Measurements from ENCODE around the gene PRRC2B. TPM values are rescaled to one million over a fixed set of nuclear protein-coding genes. Genes with fewer than 3 reads are reported as not detected.
A peak's percentile ranks its signal among the peaks of the same experiment; 100 is the strongest.
"Not testable (repeated sequence)": the region's sequence is repeated elsewhere in the genome, so short reads cannot be mapped to it uniquely, and the experiment has no call there.

PRRC2B gene
- total RNA-seq, 2 experiments from 2014 or later, result 215 to 216 TPM

DNA sequence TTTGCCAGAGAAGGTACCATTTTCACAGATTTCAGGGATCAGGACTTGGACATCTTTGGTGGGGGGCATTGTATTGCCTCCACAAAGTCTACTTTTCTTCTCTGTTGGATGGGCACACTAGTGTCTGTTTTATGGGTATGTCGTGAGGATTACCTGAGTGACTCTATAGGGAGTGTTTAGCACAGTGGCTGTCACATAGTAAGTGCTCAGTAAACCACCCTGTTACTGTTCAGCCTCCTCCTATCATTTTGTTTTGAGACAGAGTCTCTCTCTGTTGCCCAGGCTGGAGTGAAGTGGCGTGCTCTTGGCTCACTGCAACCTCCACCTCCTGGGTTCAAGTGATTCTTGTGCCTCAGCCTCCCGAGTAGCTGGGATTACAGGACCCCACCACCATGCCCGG lies 2.4 kb upstream of the PRRC2B start:
- peaks cover 18% of the 10 kb centered on the region for H3K36me3 Mint-ChIP-seq (ENCODE audit: low read depth)
- ChIA-PET POLR2A (no interaction called here), CTCF (no interaction called here)
- DNase-seq (no peak), ATAC-seq (no peak)
- no peak overlapping the region for H3K4me3 Mint-ChIP-seq
- peaks cover 27% of the 10 kb centered on the region for H3K4me1 Mint-ChIP-seq (ENCODE audit: low read depth)
- H3K27ac Mint-ChIP-seq, result no peak overlapping the region
- peaks cover 5% of the 10 kb centered on the region for H3K27me3 Mint-ChIP-seq (ENCODE audit: low read depth)
- H3K9me3 Mint-ChIP-seq (ENCODE audit: insufficient read depth), result no peaks in the 10 kb centered on the region

DNA sequence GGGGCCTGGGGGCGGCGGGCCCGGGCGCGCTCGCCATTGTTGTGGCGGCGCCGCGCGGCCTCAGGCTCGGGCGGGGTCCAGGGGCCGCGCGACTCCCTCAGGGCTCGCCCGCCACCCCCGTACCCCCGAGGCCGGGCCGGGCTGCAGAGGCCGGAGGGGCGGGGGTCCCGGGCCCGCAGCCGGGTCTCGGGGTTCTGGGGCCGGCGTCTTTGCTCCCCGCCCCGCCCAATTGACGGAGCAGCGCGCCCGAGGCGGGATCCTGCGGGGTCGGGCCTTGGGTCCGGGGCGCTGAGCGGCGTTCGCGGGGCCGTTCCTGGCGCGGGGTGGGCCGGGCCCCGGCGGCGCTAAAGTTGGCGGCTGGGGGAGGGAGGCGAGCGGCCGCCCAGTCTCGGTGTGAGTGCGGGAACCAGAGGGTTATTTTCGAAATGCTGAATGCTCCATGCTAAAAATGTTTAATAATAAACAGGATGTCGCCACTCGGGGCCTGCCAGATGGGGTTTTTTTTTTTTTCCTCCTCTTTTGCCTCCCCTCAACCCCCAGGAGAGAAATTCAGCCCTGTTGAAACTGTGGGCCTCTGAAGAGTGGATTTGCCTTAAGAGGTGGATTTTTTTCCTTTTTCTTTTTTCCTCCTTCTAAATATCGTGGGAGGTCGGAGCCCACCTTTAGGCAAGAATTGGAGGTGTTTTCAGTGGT lies 724 bp downstream of the PRRC2B start:
- ATAC-seq (peak; percentile 25), DNase-seq (peak; percentile 62)
- H3K9me3 Mint-ChIP-seq (ENCODE audit: insufficient read depth), result no peaks in the 10 kb centered on the region
- ChIA-PET POLR2A (interaction anchor here (0.6 to 1.5 kb wide), 6 partner anchors 11 to 1986 kb away, joined by 3 to 5 read pairs (median 4); no protein-coding TSS in a partner anchor), CTCF (interaction anchor here (0.7 to 1.5 kb wide), 2 partner anchors 10 to 106 kb away, joined by 3 to 4 read pairs; no protein-coding TSS in a partner anchor)
- peak overlapping the region; percentile 84 for H3K27ac Mint-ChIP-seq
- peaks cover 57% of the 10 kb centered on the region for H3K4me1 Mint-ChIP-seq (ENCODE audit: low read depth)
- H3K36me3 Mint-ChIP-seq (ENCODE audit: low read depth), result peaks cover 28% of the 10 kb centered on the region
- peaks cover 5% of the 10 kb centered on the region for H3K27me3 Mint-ChIP-seq (ENCODE audit: low read depth)
- peak overlapping the region; percentile 97 for H3K4me3 Mint-ChIP-seq

DNA sequence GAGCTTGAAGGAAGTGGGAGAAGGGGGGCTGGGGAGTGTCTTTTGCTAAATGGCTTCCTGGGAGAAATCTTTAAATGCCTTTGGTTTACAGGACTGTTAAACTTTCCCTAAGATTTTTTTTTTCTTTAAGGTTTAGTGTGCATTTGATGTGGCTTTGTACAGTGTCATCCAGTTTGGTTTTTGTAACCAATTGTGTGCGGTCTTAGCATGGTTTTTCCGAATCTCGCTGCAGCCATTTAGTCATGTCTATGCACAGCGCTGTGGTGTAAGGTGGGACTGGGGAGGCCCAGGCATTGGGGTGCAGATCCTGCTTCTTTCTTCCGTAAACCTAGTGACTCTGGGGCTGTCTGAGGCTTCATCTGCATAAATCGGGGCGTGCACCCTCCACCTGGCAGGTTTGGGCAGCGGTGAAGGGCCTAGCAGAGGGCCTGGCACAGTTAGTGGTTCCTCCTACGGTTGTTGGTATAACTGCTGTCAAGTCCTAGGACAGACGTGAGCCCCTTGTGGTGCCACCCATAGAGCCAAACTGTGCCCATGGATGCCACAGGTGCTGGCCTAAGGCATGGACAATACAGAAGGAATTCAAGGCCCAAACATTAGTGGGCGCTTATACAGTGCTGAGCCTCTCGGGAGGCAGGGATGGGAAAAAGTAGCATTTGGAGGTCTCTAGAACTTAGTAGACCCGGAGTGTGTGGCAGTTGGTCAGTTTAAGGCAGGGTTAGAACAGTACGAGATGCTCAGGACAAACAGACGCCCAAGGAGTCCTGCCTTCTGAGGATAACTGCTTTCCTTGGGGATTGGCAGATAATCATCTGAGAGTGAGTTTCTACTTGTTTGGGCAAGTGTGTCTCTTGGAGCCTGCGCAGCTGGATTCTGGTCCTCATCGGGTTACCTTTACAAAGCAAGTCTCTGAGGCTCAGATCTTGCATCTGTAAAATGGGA lies 1.5 kb downstream of the PRRC2B start:
- peak overlapping the region; percentile 84 for H3K27ac Mint-ChIP-seq
- CTCF ChIA-PET, result interaction anchor here (0.7 to 3.9 kb wide), 3 partner anchors 10 to 105 kb away, joined by 3 to 33 read pairs (median 4); no protein-coding TSS in a partner anchor
- H3K36me3 Mint-ChIP-seq (ENCODE audit: low read depth), result peaks cover 34% of the 10 kb centered on the region
- POLR2A ChIA-PET, result interaction anchor here (0.6 to 2.2 kb wide), 7 partner anchors 10 to 1987 kb away, joined by 3 to 10 read pairs (median 4); no protein-coding TSS in a partner anchor
- DNase-seq (peak; percentile 87), ATAC-seq (peak; percentile 67)
- H3K4me3 Mint-ChIP-seq, result peak overlapping the region; percentile 97
- H3K9me3 Mint-ChIP-seq (ENCODE audit: insufficient read depth), result no peaks in the 10 kb centered on the region
- H3K27me3 Mint-ChIP-seq (ENCODE audit: low read depth), result peaks cover 5% of the 10 kb centered on the region
- H3K4me1 Mint-ChIP-seq (ENCODE audit: low read depth), result peaks cover 66% of the 10 kb centered on the region

GRCh38 chr9:131396099-131396479 lies 2.2 kb downstream of the PRRC2B start:
- H3K9me3 Mint-ChIP-seq (ENCODE audit: insufficient read depth); ATAC-seq; DNase-seq; H3K27me3 Mint-ChIP-seq (ENCODE audit: low read depth): not testable (repeated sequence)
- peak overlapping the region; percentile 84 for H3K27ac Mint-ChIP-seq
- peak overlapping the region; percentile 97 for H3K4me3 Mint-ChIP-seq
- CTCF ChIA-PET, result interaction anchor here (0.9 to 3.9 kb wide), 7 partner anchors 9 to 46 kb away, joined by 3 to 33 read pairs (median 4); no protein-coding TSS in a partner anchor
- H3K4me1 Mint-ChIP-seq (ENCODE audit: low read depth), result peaks cover 72% of the 10 kb centered on the region
- peaks cover 40% of the 10 kb centered on the region for H3K36me3 Mint-ChIP-seq (ENCODE audit: low read depth)
- POLR2A ChIA-PET, result interaction anchor here (0.6 to 3.1 kb wide), 6 partner anchors 9 to 214 kb away, joined by 3 to 21 read pairs (median 7); no protein-coding TSS in a partner anchor

DNA sequence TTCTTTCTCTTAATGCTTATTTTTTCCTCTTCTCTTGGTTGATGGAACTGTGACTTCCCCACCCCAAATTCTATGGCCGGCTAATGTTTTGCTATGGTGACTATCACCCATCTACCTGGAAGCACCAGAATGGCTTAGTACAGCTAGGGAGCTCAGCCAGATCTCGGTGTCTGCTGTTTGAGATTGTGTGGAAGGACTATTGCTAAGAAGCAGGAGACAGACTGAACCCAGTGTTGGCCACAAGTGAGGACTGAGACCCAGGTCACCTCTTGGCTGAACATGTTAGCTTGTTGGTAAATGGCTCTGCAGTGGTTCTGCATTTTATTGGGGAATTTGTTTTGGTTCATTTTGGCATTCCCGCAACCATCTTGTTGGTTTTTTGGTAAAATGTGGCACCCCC lies 2.7 kb downstream of the PRRC2B start:
- no peaks in the 10 kb centered on the region for H3K9me3 Mint-ChIP-seq (ENCODE audit: insufficient read depth)
- DNase-seq, result no peak
- POLR2A ChIA-PET, result interaction anchor here (0.6 to 3.1 kb wide), 6 partner anchors 10 to 877 kb away, joined by 3 to 21 read pairs (median 6); no protein-coding TSS in a partner anchor

DNA sequence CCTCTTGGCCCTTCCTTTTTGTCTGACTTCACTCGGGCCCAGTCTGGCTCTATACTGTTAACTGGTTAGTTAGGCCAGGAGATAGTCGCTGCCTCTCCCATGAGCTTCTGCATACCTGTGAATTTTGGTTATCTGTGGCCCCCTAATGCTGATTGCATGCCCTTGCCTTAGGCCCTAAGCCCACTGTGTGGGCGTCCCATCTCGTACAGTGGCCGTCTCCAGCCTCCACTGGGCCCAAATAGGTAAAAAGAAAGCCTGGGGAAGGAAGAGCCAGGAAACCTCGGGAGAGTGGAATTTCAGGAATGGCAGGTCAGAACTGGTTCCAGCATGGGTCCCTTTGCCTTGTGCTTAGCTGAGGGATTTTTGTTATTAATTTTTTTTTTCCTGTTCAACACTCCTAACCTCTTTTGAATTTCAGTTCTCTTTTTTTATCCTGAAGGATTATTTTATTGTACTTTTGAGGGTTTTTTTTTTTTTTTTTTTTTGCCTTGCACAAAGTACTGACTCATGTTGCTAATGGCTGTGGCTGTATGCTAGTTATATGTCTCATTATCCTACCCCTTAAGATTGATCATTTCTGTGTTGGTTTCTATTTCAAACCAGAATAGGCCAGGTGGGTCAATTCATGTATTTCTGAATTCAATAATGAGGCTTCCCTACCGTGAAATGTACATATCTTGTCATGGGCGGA lies 3.4 kb downstream of the PRRC2B start:
- ATAC-seq (no peak), DNase-seq (no peak)
- H3K9me3 Mint-ChIP-seq (ENCODE audit: insufficient read depth), result no peaks in the 10 kb centered on the region
- no peaks in the 10 kb centered on the region for H3K27me3 Mint-ChIP-seq (ENCODE audit: low read depth)
- H3K27ac Mint-ChIP-seq, result peak overlapping the region; percentile 89
- ChIA-PET POLR2A (interaction anchor here (0.6 to 3.1 kb wide), 8 partner anchors 9 to 876 kb away, joined by 3 to 21 read pairs (median 4); no protein-coding TSS in a partner anchor), CTCF (interaction anchor here (0.7 to 3.9 kb wide), 9 partner anchors 8 to 61 kb away, joined by 3 to 33 read pairs (median 4); no protein-coding TSS in a partner anchor)
- peaks cover 82% of the 10 kb centered on the region for H3K4me1 Mint-ChIP-seq (ENCODE audit: low read depth)
- H3K4me3 Mint-ChIP-seq, result peak overlapping the region; percentile 97
- H3K36me3 Mint-ChIP-seq (ENCODE audit: low read depth), result peaks cover 44% of the 10 kb centered on the region

More for the DNA sequence above, 2.7 kb downstream of the PRRC2B start:
- Mint-ChIP-seq H3K4me1 (ENCODE audit: low read depth) (peaks cover 76% of the 10 kb centered on the region), H3K4me3 (peak overlapping the region; percentile 97), H3K36me3 (ENCODE audit: low read depth) (peaks cover 42% of the 10 kb centered on the region), H3K27me3 (ENCODE audit: low read depth) (peaks cover under 1% of the 10 kb centered on the region), H3K27ac (peak overlapping the region; percentile 72)
- no peak for ATAC-seq
- CTCF ChIA-PET, result interaction anchor here (0.7 to 3.9 kb wide), 8 partner anchors 8 to 60 kb away, joined by 3 to 33 read pairs (median 4); no protein-coding TSS in a partner anchor

DNA sequence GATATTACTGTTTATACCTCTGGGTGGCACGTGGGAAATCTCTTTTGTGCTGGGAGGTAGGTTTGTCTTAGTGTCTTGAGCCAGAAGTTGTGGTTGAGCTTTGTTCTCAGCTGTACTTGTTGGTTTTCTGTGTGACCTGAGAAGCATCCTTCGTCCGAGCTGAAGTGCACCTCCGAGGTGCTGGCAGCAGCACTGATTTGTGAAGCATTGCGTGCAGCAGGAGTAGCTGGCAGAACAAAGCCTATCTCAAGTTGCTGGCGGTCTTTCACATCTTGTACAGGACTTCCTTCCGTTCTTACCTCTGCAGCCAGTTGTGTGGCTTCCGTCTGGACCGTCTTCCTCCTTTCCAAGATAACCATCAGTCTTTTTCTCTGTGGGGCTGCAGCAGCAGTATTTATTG lies 4.3 kb downstream of the PRRC2B start:
- POLR2A ChIA-PET, result interaction anchor here (0.8 to 3.1 kb wide), 7 partner anchors 8 to 187 kb away, joined by 3 to 21 read pairs (median 4); no protein-coding TSS in a partner anchor
- H3K36me3 Mint-ChIP-seq (ENCODE audit: low read depth), result peaks cover 53% of the 10 kb centered on the region

DNA sequence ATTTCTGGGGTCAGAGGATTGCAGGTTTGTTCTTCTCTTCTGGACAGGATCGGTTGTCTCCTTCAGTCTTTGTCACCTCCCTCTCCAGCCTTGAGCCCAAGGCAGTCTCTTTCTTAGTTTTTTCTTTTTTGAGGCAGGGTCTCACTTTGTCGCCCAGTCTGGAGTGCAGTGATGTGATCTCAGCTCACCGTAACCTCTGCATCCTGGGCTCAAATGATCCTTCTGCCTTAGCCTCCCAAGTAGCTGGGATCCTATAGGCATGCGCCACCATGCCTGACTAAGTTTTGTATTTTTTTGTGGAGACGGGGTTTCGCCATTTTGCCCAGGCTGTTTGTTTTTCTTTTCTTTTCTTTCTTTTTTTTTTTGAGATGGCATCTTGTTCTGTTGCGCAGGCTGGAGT lies 6.1 kb downstream of the PRRC2B start:
- DNase-seq (no peak), ATAC-seq (no peak)
- Mint-ChIP-seq H3K27ac (peak overlapping the region; percentile 71), H3K36me3 (ENCODE audit: low read depth) (peaks cover 61% of the 10 kb centered on the region), H3K4me1 (ENCODE audit: low read depth) (peaks cover 90% of the 10 kb centered on the region), H3K4me3 (peak overlapping the region; percentile 97), H3K9me3 (ENCODE audit: insufficient read depth) (no peaks in the 10 kb centered on the region), H3K27me3 (ENCODE audit: low read depth) (no peaks in the 10 kb centered on the region)
- CTCF ChIA-PET, result interaction anchor here (3.6 kb wide), 1 partner anchor 18 kb away, joined by 20 read pairs; no protein-coding TSS in a partner anchor
- POLR2A ChIA-PET, result no interaction called here

More for the DNA sequence above, 4.3 kb downstream of the PRRC2B start:
- H3K27me3 Mint-ChIP-seq (ENCODE audit: low read depth), result no peaks in the 10 kb centered on the region
- CTCF ChIA-PET, result interaction anchor here (0.9 to 3.9 kb wide), 5 partner anchors 9 to 48 kb away, joined by 4 to 33 read pairs (median 12); no protein-coding TSS in a partner anchor
- peak overlapping the region; percentile 97 for H3K4me3 Mint-ChIP-seq
- H3K9me3 Mint-ChIP-seq (ENCODE audit: insufficient read depth), result no peaks in the 10 kb centered on the region
- ATAC-seq (peak; percentile 63), DNase-seq (peak; percentile 87)
- peak overlapping the region; percentile 89 for H3K27ac Mint-ChIP-seq
- peaks cover 83% of the 10 kb centered on the region for H3K4me1 Mint-ChIP-seq (ENCODE audit: low read depth)

DNA sequence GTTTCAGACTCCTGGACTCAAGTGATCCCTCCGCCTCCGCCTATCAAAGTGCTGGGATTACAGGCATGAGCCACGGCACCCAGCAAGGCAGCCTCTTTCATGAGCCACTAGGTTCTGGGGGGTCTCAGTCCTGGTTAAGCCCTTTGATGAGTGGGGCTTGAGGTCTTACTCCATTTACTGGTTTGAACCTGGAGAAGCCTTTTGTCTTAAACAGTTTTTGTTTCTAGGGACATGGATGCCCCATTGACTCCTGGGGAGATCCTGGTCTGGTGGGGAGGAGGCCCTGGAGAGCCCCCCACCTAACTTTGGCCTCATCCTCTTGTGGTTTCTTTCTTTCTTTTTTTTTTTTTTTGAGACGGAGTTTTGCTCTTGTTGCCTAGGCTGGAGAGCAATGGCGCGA lies 6.7 kb downstream of the PRRC2B start:
- H3K4me1 Mint-ChIP-seq (ENCODE audit: low read depth), result peaks cover 91% of the 10 kb centered on the region
- peaks cover 56% of the 10 kb centered on the region for H3K36me3 Mint-ChIP-seq (ENCODE audit: low read depth)
- peak overlapping the region; percentile 97 for H3K4me3 Mint-ChIP-seq
- no peak for DNase-seq
- H3K27ac Mint-ChIP-seq, result peak overlapping the region; percentile 71
- no peaks in the 10 kb centered on the region for H3K27me3 Mint-ChIP-seq (ENCODE audit: low read depth)
- POLR2A ChIA-PET, result no interaction called here
- no peaks in the 10 kb centered on the region for H3K9me3 Mint-ChIP-seq (ENCODE audit: insufficient read depth)
- ATAC-seq, result no peak
- CTCF ChIA-PET, result no interaction called here

- ChIA-PET CTCF (interaction anchor here (1.2 kb wide), 1 partner anchor 52 kb away, joined by 5 read pairs; no protein-coding TSS in a partner anchor), POLR2A (no interaction called here)
- H3K36me3 Mint-ChIP-seq (ENCODE audit: low read depth), result peaks cover 44% of the 10 kb centered on the region
- ATAC-seq (no peak), DNase-seq (no peak)
- H3K4me3 Mint-ChIP-seq, result peak overlapping the region; percentile 6
- peak overlapping the region; percentile 44 for H3K27ac Mint-ChIP-seq
- H3K9me3 Mint-ChIP-seq (ENCODE audit: insufficient read depth), result no peaks in the 10 kb centered on the region
- no peaks in the 10 kb centered on the region for H3K27me3 Mint-ChIP-seq (ENCODE audit: low read depth)
- H3K4me1 Mint-ChIP-seq (ENCODE audit: low read depth), result peaks cover 91% of the 10 kb centered on the region
Measured at GRCh38 chr9:131402073-131402472, 8.2 kb downstream of the PRRC2B start.

Measured in activated CD8-positive, alpha-beta T cell treated with anti-CD3 and anti-CD28 coated beads, Interleukin-2, amount 10 ng/mL, durations not matched to agents 7 days and 5 days (primary cell).